MM.1S (cell line): Measurements from ENCODE around the gene CSNK1D.

ENCODE experiments used
- EZH2 ChIP-seq: fragments of 300-600 bp; sonication (generic); optimal IDR thresholded peaks from 2 replicates; pipeline ENCODE3; 2017; ENCODE audit warnings: low read depth, mild to moderate bottlenecking, antibody characterized with exemption, low read length, mixed read lengths
- TF ChIP-seq, protein P1 (sequence below): fragments of 300-600 bp; sonication (generic); IDR thresholded peaks from 2 replicates; pipeline ENCODE4 v1.5.1; 2016; ENCODE audit warnings: antibody characterized with exemption, low read length, mixed read lengths

DNA sequence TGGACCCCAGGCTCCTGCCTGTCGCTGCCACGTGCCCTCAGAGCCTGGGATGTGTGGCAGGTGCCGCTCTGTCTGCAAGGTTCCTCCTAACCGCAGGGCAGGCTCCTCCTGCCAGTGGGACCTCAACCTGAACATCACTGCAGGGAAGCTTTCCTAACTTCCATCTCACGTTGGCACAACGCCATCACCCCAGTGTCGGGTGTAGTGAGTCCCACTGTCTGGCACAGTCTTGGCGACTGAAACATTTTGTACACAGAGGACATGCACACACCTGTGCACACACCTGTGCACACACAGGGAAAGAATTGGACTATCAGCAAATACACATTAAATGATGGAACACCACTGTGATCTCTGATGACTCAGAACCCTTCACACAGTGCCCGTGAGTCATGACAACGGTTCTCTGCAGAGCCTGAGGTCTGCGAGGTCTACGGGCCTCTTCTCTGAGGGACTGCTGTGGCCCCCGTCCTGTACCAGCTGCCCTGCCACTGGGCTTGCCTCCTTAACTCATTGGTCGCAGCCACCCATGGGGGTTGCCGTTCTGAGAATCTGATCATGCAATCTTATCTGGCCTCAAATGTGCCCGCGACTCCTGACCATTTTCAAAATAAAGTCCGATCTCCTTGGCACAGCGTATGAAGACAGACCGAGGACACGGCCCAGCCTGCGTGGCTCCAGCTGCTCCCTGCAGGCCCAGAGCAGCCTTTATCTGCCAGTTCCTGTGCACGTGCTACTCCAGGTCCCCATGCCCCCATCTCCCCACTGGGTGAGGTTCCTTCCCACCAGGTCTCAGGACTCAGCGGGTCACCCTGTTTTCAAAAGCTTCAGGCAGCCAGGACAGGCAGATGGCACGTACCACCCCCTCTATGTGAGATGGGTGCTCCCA is 68.4 kb downstream of the CSNK1D start:
- TF ChIP-seq, protein P1, sequence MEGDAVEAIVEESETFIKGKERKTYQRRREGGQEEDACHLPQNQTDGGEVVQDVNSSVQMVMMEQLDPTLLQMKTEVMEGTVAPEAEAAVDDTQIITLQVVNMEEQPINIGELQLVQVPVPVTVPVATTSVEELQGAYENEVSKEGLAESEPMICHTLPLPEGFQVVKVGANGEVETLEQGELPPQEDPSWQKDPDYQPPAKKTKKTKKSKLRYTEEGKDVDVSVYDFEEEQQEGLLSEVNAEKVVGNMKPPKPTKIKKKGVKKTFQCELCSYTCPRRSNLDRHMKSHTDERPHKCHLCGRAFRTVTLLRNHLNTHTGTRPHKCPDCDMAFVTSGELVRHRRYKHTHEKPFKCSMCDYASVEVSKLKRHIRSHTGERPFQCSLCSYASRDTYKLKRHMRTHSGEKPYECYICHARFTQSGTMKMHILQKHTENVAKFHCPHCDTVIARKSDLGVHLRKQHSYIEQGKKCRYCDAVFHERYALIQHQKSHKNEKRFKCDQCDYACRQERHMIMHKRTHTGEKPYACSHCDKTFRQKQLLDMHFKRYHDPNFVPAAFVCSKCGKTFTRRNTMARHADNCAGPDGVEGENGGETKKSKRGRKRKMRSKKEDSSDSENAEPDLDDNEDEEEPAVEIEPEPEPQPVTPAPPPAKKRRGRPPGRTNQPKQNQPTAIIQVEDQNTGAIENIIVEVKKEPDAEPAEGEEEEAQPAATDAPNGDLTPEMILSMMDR: no peak
- no peak for TF ChIP-seq EZH2
